ENCODE data around the gene LAMA2. TPM values are rescaled to one million over a fixed set of nuclear protein-coding genes. Genes with fewer than 3 reads are reported as not detected.

The LAMA2 gene
- total RNA-seq, 2 donors from 2014 or later: 111 to 217 TPM

DNA sequence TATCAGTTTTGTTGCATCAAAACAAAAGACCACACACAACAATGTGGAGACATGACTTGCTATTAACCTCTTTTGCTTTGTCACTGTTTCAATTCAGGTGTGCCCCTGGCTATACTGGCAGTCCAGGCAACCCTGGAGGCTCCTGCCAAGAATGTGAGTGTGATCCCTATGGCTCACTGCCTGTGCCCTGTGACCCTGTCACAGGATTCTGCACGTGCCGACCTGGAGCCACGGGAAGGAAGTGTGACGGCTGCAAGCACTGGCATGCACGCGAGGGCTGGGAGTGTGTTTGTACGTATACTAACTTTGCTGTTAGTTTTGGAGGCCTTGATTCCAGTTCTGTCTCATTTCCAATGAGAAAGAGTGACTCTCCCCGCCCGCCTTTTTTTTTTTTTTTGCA is 470.1 kb downstream of the LAMA2 start:
- Histone ChIP-seq H3K9me3 (no peaks in the 10 kb centered on the region), H3K36me3 (no peaks in the 10 kb centered on the region), H3K4me1 (ENCODE audit: control insufficient read depth in 1 of 2, low read depth in 2 of 2) (no peaks in the 10 kb centered on the region), H3K27me3 (replicated peaks; ENCODE audit: insufficient read depth) (no peaks in the 10 kb centered on the region), H3K4me3 (no peak overlapping the region), H3K27ac (no peak overlapping the region)
- no peak for ATAC-seq (ENCODE audit: insufficient number of reproducible peaks, low FRiP score, low read depth)
- no peak for DNase-seq (ENCODE audit: low spot score)
- TF ChIP-seq, protein P1, sequence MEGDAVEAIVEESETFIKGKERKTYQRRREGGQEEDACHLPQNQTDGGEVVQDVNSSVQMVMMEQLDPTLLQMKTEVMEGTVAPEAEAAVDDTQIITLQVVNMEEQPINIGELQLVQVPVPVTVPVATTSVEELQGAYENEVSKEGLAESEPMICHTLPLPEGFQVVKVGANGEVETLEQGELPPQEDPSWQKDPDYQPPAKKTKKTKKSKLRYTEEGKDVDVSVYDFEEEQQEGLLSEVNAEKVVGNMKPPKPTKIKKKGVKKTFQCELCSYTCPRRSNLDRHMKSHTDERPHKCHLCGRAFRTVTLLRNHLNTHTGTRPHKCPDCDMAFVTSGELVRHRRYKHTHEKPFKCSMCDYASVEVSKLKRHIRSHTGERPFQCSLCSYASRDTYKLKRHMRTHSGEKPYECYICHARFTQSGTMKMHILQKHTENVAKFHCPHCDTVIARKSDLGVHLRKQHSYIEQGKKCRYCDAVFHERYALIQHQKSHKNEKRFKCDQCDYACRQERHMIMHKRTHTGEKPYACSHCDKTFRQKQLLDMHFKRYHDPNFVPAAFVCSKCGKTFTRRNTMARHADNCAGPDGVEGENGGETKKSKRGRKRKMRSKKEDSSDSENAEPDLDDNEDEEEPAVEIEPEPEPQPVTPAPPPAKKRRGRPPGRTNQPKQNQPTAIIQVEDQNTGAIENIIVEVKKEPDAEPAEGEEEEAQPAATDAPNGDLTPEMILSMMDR (IDR thresholded peaks at IDR 0.05): no peak

DNA sequence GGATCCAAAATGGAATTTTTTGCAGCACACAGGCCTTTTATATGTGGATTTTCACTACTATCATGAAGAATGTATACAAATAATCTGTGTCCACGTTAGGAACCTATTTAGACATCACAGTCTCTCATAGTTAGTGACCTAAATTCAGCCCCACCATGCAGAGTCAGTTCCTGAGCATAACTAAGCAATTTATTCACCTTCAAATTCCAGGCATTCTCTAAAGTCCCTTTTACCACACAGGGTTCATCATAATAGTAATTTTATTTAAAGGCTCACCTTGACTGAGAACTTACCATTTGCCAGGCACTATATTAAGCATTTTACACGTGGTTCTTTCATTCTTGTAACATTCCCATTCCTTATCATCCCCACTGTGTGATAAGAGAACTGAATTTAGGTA is 473.2 kb downstream of the LAMA2 start:
- Histone ChIP-seq H3K27ac (no peak overlapping the region), H3K4me1 (ENCODE audit: control insufficient read depth in 1 of 2, low read depth in 2 of 2) (no peaks in the 10 kb centered on the region), H3K9me3 (no peaks in the 10 kb centered on the region), H3K36me3 (no peaks in the 10 kb centered on the region), H3K27me3 (replicated peaks; ENCODE audit: insufficient read depth) (no peaks in the 10 kb centered on the region), H3K4me3 (no peak overlapping the region)
- TF ChIP-seq, protein P1 (IDR thresholded peaks at IDR 0.05): no peak
- ATAC-seq (ENCODE audit: insufficient number of reproducible peaks, low FRiP score, low read depth): no peak
- DNase-seq (ENCODE audit: low spot score): no peak

DNA sequence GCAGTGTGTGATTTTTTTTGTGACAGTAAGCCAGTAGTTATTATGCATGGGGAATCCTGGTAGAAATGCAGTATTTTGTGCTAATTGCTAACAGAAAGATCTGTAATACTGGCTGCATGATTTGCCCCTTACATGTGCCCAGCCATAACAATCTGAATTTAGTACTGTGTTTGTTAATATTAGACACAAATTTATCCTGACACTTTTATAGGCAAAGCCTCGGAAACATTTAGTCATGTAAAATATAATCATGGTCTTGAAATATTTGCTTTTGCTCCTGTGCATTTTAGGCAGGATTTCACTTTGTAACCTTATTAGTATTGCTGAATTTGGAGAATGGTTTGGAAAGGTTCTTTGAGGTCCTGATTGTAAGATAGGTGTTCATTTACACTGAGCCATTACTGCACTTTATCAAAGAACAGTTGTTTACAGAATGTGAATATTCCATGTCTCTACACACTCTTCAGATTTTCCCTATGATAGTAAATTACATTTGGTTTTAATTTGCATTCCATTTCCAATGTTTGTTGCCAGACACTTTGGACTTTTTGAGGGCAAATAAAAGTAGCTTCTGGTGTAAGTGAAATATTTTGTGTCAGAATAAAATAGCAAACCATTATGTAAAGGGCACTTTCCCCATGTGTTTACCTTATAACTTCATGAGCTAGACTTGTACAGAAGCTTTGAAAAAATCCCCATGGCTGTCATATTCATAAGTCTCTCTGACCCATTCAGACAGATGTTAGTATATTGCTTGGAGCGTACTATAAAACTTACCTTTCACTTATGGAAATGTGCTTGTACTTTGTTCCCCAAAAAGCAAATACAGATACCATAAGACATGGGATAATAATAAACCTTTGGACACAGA is 477.1 kb downstream of the LAMA2 start:
- no peaks in the 10 kb centered on the region for H3K36me3 ChIP-seq
- no peaks in the 10 kb centered on the region for H3K27me3 ChIP-seq (replicated peaks; ENCODE audit: insufficient read depth)
- DNase-seq (ENCODE audit: low spot score) (no peak), ATAC-seq (ENCODE audit: insufficient number of reproducible peaks, low FRiP score, low read depth) (no peak)
- no peak overlapping the region for H3K27ac ChIP-seq
- H3K4me1 ChIP-seq (ENCODE audit: control insufficient read depth in 1 of 2, low read depth in 2 of 2): no peaks in the 10 kb centered on the region
- H3K4me3 ChIP-seq: no peak overlapping the region
- TF ChIP-seq, protein P1 (IDR thresholded peaks at IDR 0.05): no peak
- H3K9me3 ChIP-seq: no peaks in the 10 kb centered on the region

DNA sequence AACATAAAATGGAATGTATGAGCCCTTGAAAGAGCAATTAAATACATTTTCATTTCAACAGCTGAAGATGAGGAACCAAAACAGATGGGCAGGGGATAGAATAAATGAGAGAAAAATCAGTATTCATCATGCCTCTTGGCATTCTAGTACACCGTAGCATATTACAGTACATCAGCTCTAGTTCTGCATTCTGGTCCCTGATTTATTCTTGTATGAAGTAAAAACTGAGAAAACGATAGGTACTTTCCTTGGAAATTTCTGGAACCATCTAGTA is 477.7 kb downstream of the LAMA2 start:
- Histone ChIP-seq H3K36me3 (no peaks in the 10 kb centered on the region), H3K27me3 (replicated peaks; ENCODE audit: insufficient read depth) (no peaks in the 10 kb centered on the region), H3K4me1 (ENCODE audit: control insufficient read depth in 1 of 2, low read depth in 2 of 2) (no peaks in the 10 kb centered on the region), H3K9me3 (no peaks in the 10 kb centered on the region), H3K4me3 (no peak overlapping the region), H3K27ac (no peak overlapping the region)
- DNase-seq (ENCODE audit: low spot score): no peak
- ATAC-seq (ENCODE audit: insufficient number of reproducible peaks, low FRiP score, low read depth): no peak
- TF ChIP-seq, protein P1 (IDR thresholded peaks at IDR 0.05): no peak

DNA sequence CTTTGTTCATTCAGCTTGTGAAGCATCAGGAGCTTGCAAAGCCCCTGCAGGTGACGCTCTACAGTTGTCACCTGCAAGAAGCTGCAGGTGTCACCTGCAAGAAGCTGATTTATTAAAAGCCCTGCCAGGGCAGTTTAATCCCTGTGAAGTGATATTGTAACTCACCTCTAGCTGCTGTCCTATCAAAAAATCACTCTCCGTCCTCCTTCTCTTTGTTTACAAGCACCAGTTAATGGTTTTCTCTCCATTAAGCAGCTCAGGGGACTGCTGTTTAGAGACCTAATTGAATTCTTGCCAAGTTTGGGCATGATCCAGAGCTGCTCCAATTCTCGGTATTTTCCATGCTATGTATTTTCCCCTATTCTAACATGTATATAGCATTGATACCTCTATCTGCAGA is 481.1 kb downstream of the LAMA2 start:
- peaks cover 3% of the 10 kb centered on the region for H3K36me3 ChIP-seq
- ATAC-seq (ENCODE audit: insufficient number of reproducible peaks, low FRiP score, low read depth): no peak
- no peak overlapping the region for H3K27ac ChIP-seq
- no peaks in the 10 kb centered on the region for H3K9me3 ChIP-seq
- H3K4me1 ChIP-seq (ENCODE audit: control insufficient read depth in 1 of 2, low read depth in 2 of 2): no peaks in the 10 kb centered on the region
- H3K27me3 ChIP-seq (replicated peaks; ENCODE audit: insufficient read depth): no peaks in the 10 kb centered on the region
- TF ChIP-seq, protein P1 (IDR thresholded peaks at IDR 0.05): no peak
- H3K4me3 ChIP-seq: no peak overlapping the region
- DNase-seq (ENCODE audit: low spot score): no peak
